Upper lobe of left lung (tissue), 6 donors: Measurements from ENCODE around the gene GDNF. TPM values are rescaled to one million over a fixed set of nuclear protein-coding genes. Genes with fewer than 3 reads are reported as not detected.
A peak's percentile ranks its signal among the peaks of the same experiment; 100 is the strongest.

Experiments
- ATAC-seq, 2 donors: fragments of 200-7000 bp; cut with Tn5 transposase; one replicate each; pipeline ENCODE4 v1.9.1; 2022; ENCODE audit warnings: mild to moderate bottlenecking in 2 of 2, moderate library complexity in 2 of 2; ENCODE audit not compliant: low FRiP score in 2 of 2
- DNase-seq, 2 donors: peaks; one replicate each; pipeline ENCODE4 v3.0.0-alpha.2; 2019 to 2020
- H3K27ac ChIP-seq, 4 donors: fragments of 200-600 bp; sonication (generic); one replicate each; pipeline ENCODE4 v1.5.1; 2016 to 2019
- H3K27me3 ChIP-seq, 4 donors: fragments of 200-600 bp; sonication (generic); one replicate each; pipeline ENCODE4 v1.5.1; 2017 to 2019
- H3K36me3 ChIP-seq, 4 donors: fragments of 200-600 bp; sonication (generic); one replicate each; pipeline ENCODE4 v1.5.1; 2016 to 2019
- H3K4me1 ChIP-seq, 4 donors: fragments of 200-600 bp; sonication (generic); one replicate each; pipeline ENCODE4 v1.5.1; 2018 to 2019
- H3K4me3 ChIP-seq, 4 donors: fragments of 200-600 bp; sonication (generic); one replicate each; pipeline ENCODE4 v1.5.1; 2017 to 2019; ENCODE audit warnings: mild to moderate bottlenecking in 2 of 4, moderate library complexity in 1 of 4
- H3K9me3 ChIP-seq, 4 donors: fragments of 200-600 bp; sonication (generic); one replicate each; pipeline ENCODE4 v1.5.1; 2018 to 2019
- EP300 ChIP-seq, 4 donors: sonication (generic); formaldehyde crosslinking; IDR thresholded peaks; one replicate each; pipeline ENCODE4 v1.5.1; 2017; ENCODE audit warnings: antibody characterized with exemption in 4 of 4, control low read depth in 2 of 4
- POLR2A ChIP-seq, 4 donors: fragments of 450-650 bp; IDR thresholded peaks; one replicate each; pipeline ENCODE4 v1.5.1; 2016 to 2017; ENCODE audit warnings: antibody characterized with exemption in 4 of 4, mild to moderate bottlenecking in 2 of 4
- POLR2AphosphoS5 ChIP-seq, 2 donors: sonication (generic); formaldehyde crosslinking; IDR thresholded peaks; one replicate each; pipeline ENCODE4 v1.5.1; 2017; ENCODE audit warnings: antibody characterized with exemption in 2 of 2
- WGBS, 2 donors: methylation state at CpG; one replicate each; pipeline ENCODE4 v1.1.5; 2017 to 2018; 5-methylcytosine and 5-hydroxymethylcytosine counted together
- total RNA-seq, 6 donors: library from RNA; depleted of rRNA in 4 of 6; stranded (reverse); fragments of >200 nt in 4 of 6; gene quantifications; one replicate each; pipeline versions ENCODE4 v1.1.0 to v1.2.1, GENCODE V29; 2016 to 2021
- TF ChIP-seq, protein P1 (sequence below), 6 experiments: fragments of 450-650 bp in 4 of 6; fragments of 200-600 bp in 2 of 6; sonication (generic) in 2 of 6; IDR thresholded peaks; one replicate each; pipeline ENCODE4 v1.5.1; 2016 to 2019; ENCODE audit warnings: antibody characterized with exemption in 6 of 6
- donor health status: DM: no; HTN: no; CAD: no; lungs with moderate emphysema.
- donor health status: DM: no; HTN: yes; CAD: no; lungs with severe emphysema.

GDNF gene
- total RNA-seq, 6 donors from 2014 or later = 0.15 to 0.20 TPM; not detected in 4

GRCh38 chr5:37835380-37835973 is 4.4 kb downstream of the GDNF start:
- Histone ChIP-seq H3K4me1 (peaks cover 38 to 59% (median 45%) of the 10 kb centered on the region in 4 donors), H3K27me3 (peaks cover 0 to 62% (median 35%) of the 10 kb centered on the region in 4 donors), H3K4me3 (no peak overlapping the region), H3K9me3 (no peaks in the 10 kb centered on the region), H3K36me3 (no peaks in the 10 kb centered on the region), H3K27ac (no peak overlapping the region)
- WGBS, 2 donors = 27 to 34% methylated on average over 18 to 19 of the region's 19 CpGs
- TF ChIP-seq POLR2AphosphoS5 (IDR thresholded peaks at IDR 0.05) (no peak), POLR2A (IDR thresholded peaks at IDR 0.05) (no peak)
- TF ChIP-seq, protein P1, sequence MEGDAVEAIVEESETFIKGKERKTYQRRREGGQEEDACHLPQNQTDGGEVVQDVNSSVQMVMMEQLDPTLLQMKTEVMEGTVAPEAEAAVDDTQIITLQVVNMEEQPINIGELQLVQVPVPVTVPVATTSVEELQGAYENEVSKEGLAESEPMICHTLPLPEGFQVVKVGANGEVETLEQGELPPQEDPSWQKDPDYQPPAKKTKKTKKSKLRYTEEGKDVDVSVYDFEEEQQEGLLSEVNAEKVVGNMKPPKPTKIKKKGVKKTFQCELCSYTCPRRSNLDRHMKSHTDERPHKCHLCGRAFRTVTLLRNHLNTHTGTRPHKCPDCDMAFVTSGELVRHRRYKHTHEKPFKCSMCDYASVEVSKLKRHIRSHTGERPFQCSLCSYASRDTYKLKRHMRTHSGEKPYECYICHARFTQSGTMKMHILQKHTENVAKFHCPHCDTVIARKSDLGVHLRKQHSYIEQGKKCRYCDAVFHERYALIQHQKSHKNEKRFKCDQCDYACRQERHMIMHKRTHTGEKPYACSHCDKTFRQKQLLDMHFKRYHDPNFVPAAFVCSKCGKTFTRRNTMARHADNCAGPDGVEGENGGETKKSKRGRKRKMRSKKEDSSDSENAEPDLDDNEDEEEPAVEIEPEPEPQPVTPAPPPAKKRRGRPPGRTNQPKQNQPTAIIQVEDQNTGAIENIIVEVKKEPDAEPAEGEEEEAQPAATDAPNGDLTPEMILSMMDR (IDR thresholded peaks at IDR 0.05) = no peak
- DNase-seq = peak in 1 of 2 donors; percentile 32
- no peak for ATAC-seq

GRCh38 chr5:37834542-37835379 is 5.1 kb downstream of the GDNF start:
- peaks cover 32 to 52% (median 38%) of the 10 kb centered on the region in 4 donors for H3K4me1 ChIP-seq
- peaks cover 0 to 55% (median 30%) of the 10 kb centered on the region in 4 donors for H3K27me3 ChIP-seq
- ATAC-seq (no peak), DNase-seq (peak in 1 of 2 donors; percentile 82)
- H3K27ac ChIP-seq = no peak overlapping the region
- 4 to 19% methylated on average over 27 to 50 of the region's 64 CpGs for WGBS, 2 donors
- H3K36me3 ChIP-seq = no peaks in the 10 kb centered on the region
- TF ChIP-seq POLR2AphosphoS5 (IDR thresholded peaks at IDR 0.05) (no peak), POLR2A (IDR thresholded peaks at IDR 0.05) (no peak)
- no peaks in the 10 kb centered on the region for H3K9me3 ChIP-seq
- H3K4me3 ChIP-seq = no peak overlapping the region

DNA sequence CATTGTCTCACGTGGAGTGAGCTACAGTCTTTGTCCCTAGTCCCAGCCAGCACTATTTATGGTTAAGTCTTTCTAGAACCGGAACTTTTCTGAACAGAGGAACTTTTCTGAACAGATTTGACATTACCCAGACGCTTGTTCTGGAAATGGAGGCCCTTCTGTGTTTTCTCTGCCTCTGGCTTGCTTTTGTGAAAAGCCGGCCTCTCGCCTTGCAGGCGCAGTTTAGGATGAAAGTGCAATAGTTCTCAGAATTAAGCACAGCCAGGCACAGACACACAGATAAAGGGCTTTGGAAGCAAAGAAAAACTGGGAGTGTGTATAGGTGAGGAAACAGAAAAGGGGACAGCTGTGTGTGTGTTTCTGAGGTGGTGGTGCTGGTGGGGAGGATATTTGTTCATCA is 5.9 kb downstream of the GDNF start:
- DNase-seq (no peak), ATAC-seq (no peak)
- H3K27ac ChIP-seq = no peak overlapping the region
- peaks cover 0 to 47% (median 25%) of the 10 kb centered on the region in 4 donors for H3K27me3 ChIP-seq
- whole genome bisulfite sequencing, 2 donors = 51 to 67% methylated on average over 6 of the region's 6 CpGs
- H3K9me3 ChIP-seq = no peaks in the 10 kb centered on the region
- H3K4me1 ChIP-seq = peaks cover 26 to 44% (median 30%) of the 10 kb centered on the region in 4 donors
- no peaks in the 10 kb centered on the region for H3K36me3 ChIP-seq
- TF ChIP-seq POLR2A (IDR thresholded peaks at IDR 0.05) (no peak), POLR2AphosphoS5 (IDR thresholded peaks at IDR 0.05) (no peak), EP300 (IDR thresholded peaks at IDR 0.05) (no peak)
- TF ChIP-seq, protein P1 (IDR thresholded peaks at IDR 0.05) = no peak
- H3K4me3 ChIP-seq = no peak overlapping the region

GRCh38 chr5:37831821-37832534 is 7.9 kb downstream of the GDNF start:
- TF ChIP-seq POLR2A (IDR thresholded peaks at IDR 0.05) (no peak), POLR2AphosphoS5 (IDR thresholded peaks at IDR 0.05) (no peak), EP300 (IDR thresholded peaks at IDR 0.05) (no peak)
- TF ChIP-seq, protein P1 (IDR thresholded peaks at IDR 0.05) = no peak
- Histone ChIP-seq H3K27ac (no peak overlapping the region), H3K9me3 (no peaks in the 10 kb centered on the region), H3K4me3 (no peak overlapping the region), H3K27me3 (peaks cover 0 to 28% (median 13%) of the 10 kb centered on the region in 4 donors), H3K36me3 (no peaks in the 10 kb centered on the region), H3K4me1 (peaks cover 8 to 25% (median 11%) of the 10 kb centered on the region in 4 donors)
- no peak for ATAC-seq
- WGBS, 2 donors = 56% methylated on average over 7 of the region's 7 CpGs
- DNase-seq = no peak

DNA sequence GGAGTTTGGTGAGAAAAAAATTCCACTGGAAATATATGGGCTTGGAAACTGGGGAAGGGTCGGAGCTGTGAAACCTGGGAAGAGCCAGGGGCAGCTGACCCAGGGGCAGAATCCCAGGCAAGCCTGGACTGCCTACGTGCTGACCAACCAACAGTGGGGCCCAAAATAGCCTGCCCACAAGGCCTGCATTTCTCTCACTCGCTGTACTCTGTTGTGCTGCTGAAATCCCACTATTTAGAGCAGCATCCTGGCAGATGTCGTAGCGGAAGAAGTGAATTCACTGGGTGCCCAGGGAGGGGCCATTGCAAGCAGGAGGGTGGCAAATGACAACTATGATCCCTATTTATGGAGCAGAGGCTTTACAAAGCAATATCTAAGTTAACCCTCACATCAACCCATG is 9.5 kb downstream of the GDNF start:
- H3K9me3 ChIP-seq = no peaks in the 10 kb centered on the region
- H3K4me1 ChIP-seq = peaks cover 0 to 9% (median 3%) of the 10 kb centered on the region in 4 donors
- DNase-seq (no peak), ATAC-seq (no peak)
- 82% methylated on average over 5 of the region's 5 CpGs for WGBS, 2 donors
- H3K27ac ChIP-seq = no peak overlapping the region
- peaks cover 0 to 13% (median 6%) of the 10 kb centered on the region in 4 donors for H3K27me3 ChIP-seq
- H3K4me3 ChIP-seq = no peak overlapping the region
- TF ChIP-seq EP300 (IDR thresholded peaks at IDR 0.05) (no peak), POLR2A (IDR thresholded peaks at IDR 0.05) (no peak), POLR2AphosphoS5 (IDR thresholded peaks at IDR 0.05) (no peak)
- TF ChIP-seq, protein P1 (IDR thresholded peaks at IDR 0.05) = no peak
- no peaks in the 10 kb centered on the region for H3K36me3 ChIP-seq
